Measurements from ENCODE around the gene NUP50.

NUP50 gene

DNA sequence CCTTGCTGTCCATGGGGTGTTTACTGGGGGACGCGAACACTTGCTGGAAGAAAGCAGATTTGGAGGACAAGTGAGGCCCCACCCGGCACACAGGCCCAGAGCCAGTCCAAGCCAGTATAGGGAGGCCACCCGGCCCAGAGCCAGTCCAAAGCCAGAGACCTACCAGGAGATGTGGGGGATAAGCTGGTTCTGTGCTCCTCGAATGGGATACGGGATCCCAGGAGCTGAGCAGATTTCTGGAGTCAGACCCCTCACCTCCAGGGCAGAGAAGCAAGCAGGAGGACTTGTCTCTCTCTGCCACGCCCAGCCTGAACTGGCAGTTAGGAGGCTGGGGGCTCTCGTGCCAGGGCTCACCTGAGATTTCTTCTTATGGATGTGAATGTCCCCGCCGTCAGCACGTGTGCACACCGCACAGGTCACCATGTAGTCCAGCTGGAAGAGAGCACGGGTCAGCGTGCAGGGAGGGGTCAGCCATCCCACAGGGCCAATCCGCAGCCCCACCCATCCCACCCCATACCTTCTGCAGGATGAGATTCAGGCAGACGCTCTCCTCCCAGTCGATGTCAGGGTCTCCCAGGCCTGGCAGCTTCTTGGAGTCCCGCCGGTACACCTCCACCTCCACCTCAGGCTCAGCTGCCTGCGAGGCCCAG is 41.7 kb downstream of the NUP50 start:
- Histone ChIP-seq H3K27me3 (ENCODE audit: insufficient read depth, low read length) (no peaks in the 10 kb centered on the region), H3K9me3 (ENCODE audit: insufficient read depth, low read depth, low read length) (no peaks in the 10 kb centered on the region), H3K27ac (ENCODE audit: low read length) (no peak overlapping the region), H3K9ac (ENCODE audit: low read depth, low read length) (no peak overlapping the region), H3K4me1 (ENCODE audit: insufficient read depth, low read length) (no peaks in the 10 kb centered on the region), H3K36me3 (ENCODE audit: insufficient read depth, low read depth, low read length) (no peaks in the 10 kb centered on the region), H3K4me3 (ENCODE audit: low read length) (no peak overlapping the region)

DNA sequence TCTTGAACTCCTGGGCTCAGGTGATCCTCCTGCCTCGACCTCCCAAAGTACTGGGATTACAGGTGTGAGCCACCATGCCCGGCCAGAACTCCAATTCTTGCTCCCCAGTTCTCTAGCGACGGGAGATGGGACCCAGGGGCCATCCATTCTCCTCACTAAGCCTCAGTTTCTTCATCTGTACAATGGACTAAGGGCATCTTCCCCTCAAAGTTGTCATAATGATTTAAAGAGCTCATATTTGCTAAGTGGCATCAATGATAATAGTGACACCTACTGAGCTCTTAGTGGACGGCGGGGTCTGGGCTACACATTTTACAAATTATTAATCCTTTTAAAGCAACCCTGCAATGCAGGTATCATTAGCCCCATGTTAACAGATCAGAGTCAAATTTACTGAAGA is 42.5 kb downstream of the NUP50 start:
- Histone ChIP-seq H3K9ac (ENCODE audit: low read depth, low read length) (no peak overlapping the region), H3K27ac (ENCODE audit: low read length) (no peak overlapping the region), H3K4me1 (ENCODE audit: insufficient read depth, low read length) (no peaks in the 10 kb centered on the region), H3K9me3 (ENCODE audit: insufficient read depth, low read depth, low read length) (no peaks in the 10 kb centered on the region), H3K4me3 (ENCODE audit: low read length) (no peak overlapping the region), H3K27me3 (ENCODE audit: insufficient read depth, low read length) (no peaks in the 10 kb centered on the region), H3K36me3 (ENCODE audit: insufficient read depth, low read depth, low read length) (no peaks in the 10 kb centered on the region)

GRCh38 chr22:45207533-45207932 is 43.8 kb downstream of the NUP50 start:
- Histone ChIP-seq H3K27ac (ENCODE audit: low read length) (no peak overlapping the region), H3K36me3 (ENCODE audit: insufficient read depth, low read depth, low read length) (no peaks in the 10 kb centered on the region)

GRCh38 chr22:45207981-45208664 is 44.4 kb downstream of the NUP50 start:
- Histone ChIP-seq H3K36me3 (ENCODE audit: insufficient read depth, low read depth, low read length) (no peaks in the 10 kb centered on the region), H3K4me1 (ENCODE audit: insufficient read depth, low read length) (peaks cover 10% of the 10 kb centered on the region), H3K4me3 (ENCODE audit: low read length) (no peak overlapping the region), H3K9ac (ENCODE audit: low read depth, low read length) (no peak overlapping the region), H3K27ac (ENCODE audit: low read length) (no peak overlapping the region), H3K9me3 (ENCODE audit: insufficient read depth, low read depth, low read length) (no peaks in the 10 kb centered on the region), H3K27me3 (ENCODE audit: insufficient read depth, low read length) (no peaks in the 10 kb centered on the region)

More at GRCh38 chr22:45207533-45207932, 43.8 kb downstream of the NUP50 start:
- no peak overlapping the region for H3K9ac ChIP-seq (ENCODE audit: low read depth, low read length)
- H3K4me1 ChIP-seq (ENCODE audit: insufficient read depth, low read length), result peaks cover 6% of the 10 kb centered on the region
- no peaks in the 10 kb centered on the region for H3K27me3 ChIP-seq (ENCODE audit: insufficient read depth, low read length)
- no peaks in the 10 kb centered on the region for H3K9me3 ChIP-seq (ENCODE audit: insufficient read depth, low read depth, low read length)
- no peak overlapping the region for H3K4me3 ChIP-seq (ENCODE audit: low read length)

DNA sequence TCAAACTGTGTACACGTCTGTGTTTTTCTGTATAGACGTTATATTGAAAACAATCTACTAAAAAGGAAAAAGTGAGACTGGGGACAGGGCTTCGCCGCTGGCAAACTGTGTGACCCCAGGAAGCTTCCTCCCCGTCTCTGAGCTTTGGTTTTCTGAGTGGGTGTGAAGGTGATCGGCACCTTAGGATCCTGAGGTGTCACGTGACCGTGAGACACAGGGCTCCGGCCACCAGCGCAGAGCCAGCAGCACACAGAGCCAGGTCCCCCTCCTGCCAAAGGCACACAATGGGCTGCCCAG is 44.9 kb downstream of the NUP50 start:
- H3K4me3 ChIP-seq (ENCODE audit: low read length), result no peak overlapping the region
- H3K4me1 ChIP-seq (ENCODE audit: insufficient read depth, low read length), result peaks cover 10% of the 10 kb centered on the region
- no peaks in the 10 kb centered on the region for H3K27me3 ChIP-seq (ENCODE audit: insufficient read depth, low read length)
- H3K27ac ChIP-seq (ENCODE audit: low read length), result no peak overlapping the region
- H3K36me3 ChIP-seq (ENCODE audit: insufficient read depth, low read depth, low read length), result no peaks in the 10 kb centered on the region
- no peak overlapping the region for H3K9ac ChIP-seq (ENCODE audit: low read depth, low read length)
- no peaks in the 10 kb centered on the region for H3K9me3 ChIP-seq (ENCODE audit: insufficient read depth, low read depth, low read length)

DNA sequence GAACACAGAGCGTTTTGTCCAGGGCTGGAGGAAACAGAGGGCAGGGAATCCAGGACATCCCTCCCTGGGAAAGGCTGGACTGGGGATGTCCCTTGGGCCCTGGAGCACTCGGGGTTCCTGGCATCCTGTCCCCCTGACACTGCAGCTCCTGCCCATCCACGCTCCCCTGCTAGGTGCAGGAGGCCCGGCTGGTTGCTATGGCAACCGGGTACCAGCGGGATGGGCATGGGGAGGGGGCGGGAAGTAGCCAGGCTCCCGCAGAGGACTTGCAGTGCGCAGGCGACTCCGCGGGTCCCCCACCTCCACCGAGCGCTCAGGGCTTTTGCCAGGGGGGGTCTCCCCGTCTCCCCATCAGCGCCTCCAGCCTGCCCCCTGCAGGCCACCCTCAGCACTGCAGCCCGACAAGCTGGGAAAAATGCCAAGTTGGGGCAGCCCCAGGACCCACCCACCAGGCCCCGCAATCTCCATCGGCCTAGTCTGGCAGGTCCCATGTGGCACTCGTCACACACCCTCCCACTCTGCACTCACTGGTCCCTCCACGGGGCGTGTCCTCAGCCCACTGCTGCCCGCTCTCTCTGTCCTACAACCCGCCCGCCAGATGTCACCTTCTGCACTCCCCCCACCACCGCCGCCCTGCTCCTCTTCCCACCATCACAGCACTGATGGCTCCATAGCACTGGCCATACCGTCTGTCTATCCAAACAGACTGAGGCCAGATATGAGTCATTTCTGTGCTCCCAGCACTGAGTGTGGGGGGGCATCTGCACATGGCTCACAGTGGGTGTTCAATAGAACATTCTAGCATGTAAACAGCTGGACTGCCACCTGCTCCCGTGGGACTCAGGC is 45.5 kb downstream of the NUP50 start:
- Histone ChIP-seq H3K27me3 (ENCODE audit: insufficient read depth, low read length) (no peaks in the 10 kb centered on the region), H3K4me3 (ENCODE audit: low read length) (no peak overlapping the region), H3K27ac (ENCODE audit: low read length) (no peak overlapping the region), H3K4me1 (ENCODE audit: insufficient read depth, low read length) (peaks cover 10% of the 10 kb centered on the region), H3K36me3 (ENCODE audit: insufficient read depth, low read depth, low read length) (no peaks in the 10 kb centered on the region), H3K9me3 (ENCODE audit: insufficient read depth, low read depth, low read length) (no peaks in the 10 kb centered on the region), H3K9ac (ENCODE audit: low read depth, low read length) (no peak overlapping the region)

DNA sequence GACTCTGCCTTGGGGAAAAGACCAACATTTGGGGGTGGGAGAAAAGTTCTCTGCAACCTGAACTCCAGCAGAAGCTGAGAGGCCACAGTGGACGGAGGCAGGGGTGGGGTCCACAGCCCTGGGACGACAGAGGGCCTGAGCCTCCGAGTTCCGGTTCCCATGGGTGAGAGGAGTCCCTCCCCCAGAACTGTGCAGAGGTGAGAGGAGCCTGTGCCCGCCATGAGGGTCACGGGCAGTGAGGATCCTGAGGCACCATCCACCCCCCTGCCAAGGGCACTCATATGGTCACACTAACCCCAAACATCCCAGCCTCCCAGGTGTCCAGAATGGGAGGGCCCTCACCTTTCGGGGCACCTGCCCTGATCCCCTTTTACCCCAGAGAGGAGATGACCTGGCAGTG is 46.4 kb downstream of the NUP50 start:
- Histone ChIP-seq H3K36me3 (ENCODE audit: insufficient read depth, low read depth, low read length) (no peaks in the 10 kb centered on the region), H3K9ac (ENCODE audit: low read depth, low read length) (no peak overlapping the region), H3K4me3 (ENCODE audit: low read length) (no peak overlapping the region), H3K27ac (ENCODE audit: low read length) (no peak overlapping the region), H3K9me3 (ENCODE audit: insufficient read depth, low read depth, low read length) (no peaks in the 10 kb centered on the region), H3K4me1 (ENCODE audit: insufficient read depth, low read length) (peaks cover 10% of the 10 kb centered on the region), H3K27me3 (ENCODE audit: insufficient read depth, low read length) (no peaks in the 10 kb centered on the region)

- Histone ChIP-seq H3K27ac (ENCODE audit: low read length) (no peak overlapping the region), H3K27me3 (ENCODE audit: insufficient read depth, low read length) (no peaks in the 10 kb centered on the region), H3K4me1 (ENCODE audit: insufficient read depth, low read length) (peaks cover 10% of the 10 kb centered on the region), H3K4me3 (ENCODE audit: low read length) (no peak overlapping the region), H3K9me3 (ENCODE audit: insufficient read depth, low read depth, low read length) (no peaks in the 10 kb centered on the region), H3K9ac (ENCODE audit: low read depth, low read length) (no peak overlapping the region), H3K36me3 (ENCODE audit: insufficient read depth, low read depth, low read length) (no peaks in the 10 kb centered on the region)
Observed at GRCh38 chr22:45210577-45210976, 46.9 kb downstream of the NUP50 start.

GRCh38 chr22:45210991-45211390 is 47.3 kb downstream of the NUP50 start:
- Histone ChIP-seq H3K4me3 (ENCODE audit: low read length) (no peak overlapping the region), H3K9me3 (ENCODE audit: insufficient read depth, low read depth, low read length) (no peaks in the 10 kb centered on the region), H3K27ac (ENCODE audit: low read length) (no peak overlapping the region), H3K27me3 (ENCODE audit: insufficient read depth, low read length) (no peaks in the 10 kb centered on the region), H3K36me3 (ENCODE audit: insufficient read depth, low read depth, low read length) (no peaks in the 10 kb centered on the region), H3K4me1 (ENCODE audit: insufficient read depth, low read length) (peaks cover 11% of the 10 kb centered on the region), H3K9ac (ENCODE audit: low read depth, low read length) (no peak overlapping the region)

- Histone ChIP-seq H3K4me3 (ENCODE audit: low read length) (no peak overlapping the region), H3K4me1 (ENCODE audit: insufficient read depth, low read length) (peaks cover 15% of the 10 kb centered on the region), H3K36me3 (ENCODE audit: insufficient read depth, low read depth, low read length) (no peaks in the 10 kb centered on the region), H3K27ac (ENCODE audit: low read length) (no peak overlapping the region), H3K27me3 (ENCODE audit: insufficient read depth, low read length) (no peaks in the 10 kb centered on the region), H3K9ac (ENCODE audit: low read depth, low read length) (no peak overlapping the region), H3K9me3 (ENCODE audit: insufficient read depth, low read depth, low read length) (no peaks in the 10 kb centered on the region)
Observed at GRCh38 chr22:45211435-45211834, 47.7 kb downstream of the NUP50 start.

GRCh38 chr22:45211848-45212247 is 48.1 kb downstream of the NUP50 start:
- Histone ChIP-seq H3K4me3 (ENCODE audit: low read length) (no peak overlapping the region), H3K27ac (ENCODE audit: low read length) (no peak overlapping the region), H3K27me3 (ENCODE audit: insufficient read depth, low read length) (no peaks in the 10 kb centered on the region), H3K4me1 (ENCODE audit: insufficient read depth, low read length) (peaks cover 15% of the 10 kb centered on the region), H3K36me3 (ENCODE audit: insufficient read depth, low read depth, low read length) (no peaks in the 10 kb centered on the region), H3K9me3 (ENCODE audit: insufficient read depth, low read depth, low read length) (no peaks in the 10 kb centered on the region), H3K9ac (ENCODE audit: low read depth, low read length) (peak overlapping the region; percentile 45; the same call in 1 of the 2 replicates)

DNA sequence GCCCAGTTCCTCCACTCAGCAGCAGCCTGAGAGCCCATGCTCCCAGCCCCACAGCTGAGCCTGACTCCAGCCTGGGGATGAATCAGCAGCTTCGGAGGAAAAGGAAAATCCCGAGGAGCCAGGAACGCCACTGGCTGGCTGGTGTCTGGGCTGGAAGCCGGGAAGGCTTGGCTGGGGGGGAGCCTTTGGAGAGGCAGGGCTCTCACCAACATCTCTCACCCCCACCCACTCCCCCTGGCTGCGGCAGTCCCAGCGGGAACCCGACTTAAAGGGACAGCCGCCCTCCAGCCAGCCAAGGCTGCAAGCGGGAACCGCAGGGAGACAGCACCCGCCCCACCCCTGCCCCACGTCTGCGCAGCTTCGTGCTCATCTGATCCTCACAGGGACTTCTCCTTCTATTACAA is 48.6 kb downstream of the NUP50 start:
- Histone ChIP-seq H3K9ac (ENCODE audit: low read depth, low read length) (peak overlapping the region; percentile 45; the same call in 1 of the 2 replicates), H3K27ac (ENCODE audit: low read length) (no peak overlapping the region), H3K27me3 (ENCODE audit: insufficient read depth, low read length) (no peaks in the 10 kb centered on the region), H3K9me3 (ENCODE audit: insufficient read depth, low read depth, low read length) (no peaks in the 10 kb centered on the region), H3K36me3 (ENCODE audit: insufficient read depth, low read depth, low read length) (no peaks in the 10 kb centered on the region), H3K4me1 (ENCODE audit: insufficient read depth, low read length) (peaks cover 15% of the 10 kb centered on the region), H3K4me3 (ENCODE audit: low read length) (no peak overlapping the region)
